ENCODE measurements around the gene C17orf100. TPM values are rescaled to one million over a fixed set of nuclear protein-coding genes. Genes with fewer than 3 reads are reported as not detected.
A peak's percentile ranks its signal among the peaks of the same experiment; 100 is the strongest.

C17orf100 gene
- total RNA-seq, 1 donor from 2014 or later: 2.0 TPM

DNA sequence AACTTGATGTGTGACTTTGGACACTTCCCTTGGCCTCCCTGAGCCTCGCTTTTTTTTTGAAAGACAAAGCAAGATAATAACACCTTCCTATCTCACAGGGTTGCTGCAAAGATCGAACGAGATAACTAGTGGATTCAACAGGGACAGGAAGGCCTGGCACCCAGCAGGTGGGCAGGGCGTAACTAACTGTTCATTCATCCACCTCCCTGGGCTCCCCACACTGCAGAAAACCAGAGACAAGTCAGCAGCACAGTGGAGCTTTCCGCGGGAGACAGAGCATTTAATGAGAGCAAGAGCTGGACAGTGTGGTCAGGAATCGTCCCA, 32.9 kb downstream of the C17orf100 start:
- peaks cover 36% of the 10 kb centered on the region for H3K27me3 Mint-ChIP-seq (ENCODE audit: low read depth)
- peak; percentile 17 for DNase-seq (ENCODE audit: low spot score)

DNA sequence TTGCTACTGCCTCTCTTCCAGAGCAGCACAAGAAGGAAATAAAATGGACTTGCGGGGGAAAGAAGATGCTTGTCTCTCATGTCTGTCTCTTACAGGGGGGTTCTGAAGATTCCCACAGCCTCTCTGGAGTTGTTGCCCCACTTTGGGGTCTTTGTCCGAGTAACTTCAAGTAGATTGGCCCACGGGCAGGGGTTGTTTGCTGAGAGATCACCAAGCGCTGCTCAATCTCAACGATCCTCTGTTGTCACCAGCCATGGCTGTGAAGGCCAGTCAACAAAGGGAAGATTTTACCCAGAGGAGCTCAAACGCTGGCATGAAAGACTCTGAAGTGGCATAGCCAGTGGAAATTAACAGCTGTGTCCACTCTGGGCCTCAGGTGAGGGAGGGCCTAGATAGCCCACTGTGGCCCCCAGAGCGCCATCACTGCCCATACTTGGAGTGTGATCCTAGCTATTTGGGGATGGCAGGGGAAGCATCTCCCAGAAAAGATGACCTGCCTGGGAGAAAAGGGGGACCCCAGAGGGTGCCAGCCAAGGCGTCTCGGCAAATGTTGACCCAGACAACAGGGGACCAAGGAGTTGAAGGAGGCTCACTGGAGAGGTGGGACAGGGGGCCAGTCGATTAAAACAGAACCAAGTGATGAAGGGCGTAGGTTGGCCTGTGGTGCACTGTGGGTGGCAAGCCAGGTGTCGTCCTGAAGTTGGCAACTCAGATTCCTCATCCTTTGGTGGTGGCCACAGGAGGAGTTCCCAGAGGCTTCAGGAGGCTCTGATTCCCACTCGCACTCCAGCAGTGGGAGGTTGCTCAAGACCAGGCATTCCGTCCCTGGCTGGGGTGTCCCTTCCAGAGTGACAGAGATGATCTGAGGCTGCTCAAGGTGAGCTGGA, 33.6 kb downstream of the C17orf100 start:
- H3K4me1 Mint-ChIP-seq (ENCODE audit: low read depth): no peaks in the 10 kb centered on the region
- H3K36me3 Mint-ChIP-seq (ENCODE audit: low read depth): no peaks in the 10 kb centered on the region
- peak; percentile 35 for DNase-seq (ENCODE audit: low spot score)
- no peak overlapping the region for H3K4me3 Mint-ChIP-seq (ENCODE audit: unreplicated experiment)
- no peaks in the 10 kb centered on the region for H3K9me3 Mint-ChIP-seq (ENCODE audit: low read depth)
- TF ChIP-seq, protein P1, sequence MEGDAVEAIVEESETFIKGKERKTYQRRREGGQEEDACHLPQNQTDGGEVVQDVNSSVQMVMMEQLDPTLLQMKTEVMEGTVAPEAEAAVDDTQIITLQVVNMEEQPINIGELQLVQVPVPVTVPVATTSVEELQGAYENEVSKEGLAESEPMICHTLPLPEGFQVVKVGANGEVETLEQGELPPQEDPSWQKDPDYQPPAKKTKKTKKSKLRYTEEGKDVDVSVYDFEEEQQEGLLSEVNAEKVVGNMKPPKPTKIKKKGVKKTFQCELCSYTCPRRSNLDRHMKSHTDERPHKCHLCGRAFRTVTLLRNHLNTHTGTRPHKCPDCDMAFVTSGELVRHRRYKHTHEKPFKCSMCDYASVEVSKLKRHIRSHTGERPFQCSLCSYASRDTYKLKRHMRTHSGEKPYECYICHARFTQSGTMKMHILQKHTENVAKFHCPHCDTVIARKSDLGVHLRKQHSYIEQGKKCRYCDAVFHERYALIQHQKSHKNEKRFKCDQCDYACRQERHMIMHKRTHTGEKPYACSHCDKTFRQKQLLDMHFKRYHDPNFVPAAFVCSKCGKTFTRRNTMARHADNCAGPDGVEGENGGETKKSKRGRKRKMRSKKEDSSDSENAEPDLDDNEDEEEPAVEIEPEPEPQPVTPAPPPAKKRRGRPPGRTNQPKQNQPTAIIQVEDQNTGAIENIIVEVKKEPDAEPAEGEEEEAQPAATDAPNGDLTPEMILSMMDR (IDR thresholded peaks at IDR 0.05): no peak
- H3K27ac Mint-ChIP-seq (ENCODE audit: unreplicated experiment): no peak overlapping the region
- H3K27me3 Mint-ChIP-seq (ENCODE audit: low read depth): peaks cover 37% of the 10 kb centered on the region

More for the DNA sequence above, 32.9 kb downstream of the C17orf100 start:
- H3K36me3 Mint-ChIP-seq (ENCODE audit: low read depth): no peaks in the 10 kb centered on the region
- TF ChIP-seq, protein P1 (IDR thresholded peaks at IDR 0.05): no peak
- no peak overlapping the region for H3K27ac Mint-ChIP-seq (ENCODE audit: unreplicated experiment)
- H3K9me3 Mint-ChIP-seq (ENCODE audit: low read depth): no peaks in the 10 kb centered on the region
- no peak overlapping the region for H3K4me3 Mint-ChIP-seq (ENCODE audit: unreplicated experiment)
- no peaks in the 10 kb centered on the region for H3K4me1 Mint-ChIP-seq (ENCODE audit: low read depth)

DNA sequence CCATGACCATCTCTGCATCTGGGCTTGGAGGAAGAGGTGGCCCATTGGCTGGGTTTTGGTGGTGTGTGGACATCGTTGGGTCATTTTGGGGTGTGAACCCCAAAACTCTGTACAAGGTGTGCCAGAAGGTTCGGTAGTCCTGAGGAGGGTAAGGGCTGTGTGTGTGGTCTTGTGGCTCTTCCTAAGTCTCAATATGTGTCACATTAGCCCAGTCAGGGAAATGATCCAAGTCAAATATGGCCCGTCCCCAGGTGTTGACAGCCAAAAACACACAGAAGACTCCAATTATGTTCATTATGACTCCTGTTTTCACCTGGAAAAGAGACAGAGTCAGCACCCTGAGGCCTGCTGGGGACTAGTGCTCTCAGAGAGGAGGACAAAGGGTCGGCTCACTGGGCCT, 34.5 kb downstream of the C17orf100 start:
- DNase-seq (ENCODE audit: low spot score): no peak
- Mint-ChIP-seq H3K36me3 (ENCODE audit: low read depth) (no peaks in the 10 kb centered on the region), H3K9me3 (ENCODE audit: low read depth) (no peaks in the 10 kb centered on the region), H3K27ac (ENCODE audit: unreplicated experiment) (no peak overlapping the region), H3K4me1 (ENCODE audit: low read depth) (no peaks in the 10 kb centered on the region), H3K27me3 (ENCODE audit: low read depth) (peaks cover 36% of the 10 kb centered on the region), H3K4me3 (ENCODE audit: unreplicated experiment) (no peak overlapping the region)
- TF ChIP-seq, protein P1 (IDR thresholded peaks at IDR 0.05): no peak

DNA sequence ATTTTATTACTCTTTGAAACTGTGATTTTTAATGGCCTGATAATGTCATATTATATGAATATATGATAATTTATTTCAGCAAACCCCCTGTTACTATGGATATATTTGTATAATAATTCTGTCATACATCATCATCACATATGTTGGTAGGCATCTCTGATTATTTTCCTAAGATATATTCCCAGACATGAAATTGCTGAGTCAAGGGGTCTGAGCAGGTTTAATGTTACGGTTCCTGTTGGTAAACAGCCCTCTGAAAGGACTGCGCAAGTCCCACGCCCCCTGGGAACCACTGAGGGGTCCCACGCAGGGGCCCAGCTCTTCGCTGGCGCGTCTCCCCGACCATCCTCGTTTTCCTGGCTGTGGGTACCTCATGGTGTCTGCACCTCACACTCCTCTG, 37.4 kb downstream of the C17orf100 start:
- Mint-ChIP-seq H3K36me3 (ENCODE audit: low read depth) (peaks cover under 1% of the 10 kb centered on the region), H3K27ac (ENCODE audit: unreplicated experiment) (no peak overlapping the region), H3K4me1 (ENCODE audit: low read depth) (no peaks in the 10 kb centered on the region), H3K9me3 (ENCODE audit: low read depth) (no peaks in the 10 kb centered on the region), H3K27me3 (ENCODE audit: low read depth) (peaks cover 42% of the 10 kb centered on the region), H3K4me3 (ENCODE audit: unreplicated experiment) (no peak overlapping the region)
- DNase-seq (ENCODE audit: low spot score): no peak
- TF ChIP-seq, protein P1 (IDR thresholded peaks at IDR 0.05): no peak

DNA sequence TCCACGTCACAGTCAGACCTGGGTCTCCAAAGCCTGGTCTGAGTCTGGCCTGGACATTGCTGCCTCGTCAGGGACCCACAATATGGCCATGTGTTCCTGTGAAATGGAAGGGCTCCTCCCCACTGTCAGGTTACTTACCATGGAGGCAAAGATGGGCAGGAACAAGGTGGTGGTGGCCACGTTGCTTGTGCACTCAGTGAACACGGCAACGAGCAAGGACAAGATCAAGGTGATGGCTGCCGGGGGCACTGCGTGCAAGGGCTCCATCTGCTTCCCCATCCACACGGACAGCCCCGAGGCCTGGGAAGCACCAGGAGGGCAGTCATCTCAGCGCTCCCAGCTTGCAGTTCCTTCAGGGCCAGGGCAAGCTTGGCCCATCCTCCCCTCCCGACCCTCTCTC, 39.1 kb downstream of the C17orf100 start:
- Mint-ChIP-seq H3K27me3 (ENCODE audit: low read depth) (peaks cover 38% of the 10 kb centered on the region), H3K4me1 (ENCODE audit: low read depth) (no peaks in the 10 kb centered on the region), H3K27ac (ENCODE audit: unreplicated experiment) (no peak overlapping the region), H3K36me3 (ENCODE audit: low read depth) (peaks cover 1% of the 10 kb centered on the region), H3K9me3 (ENCODE audit: low read depth) (no peaks in the 10 kb centered on the region), H3K4me3 (ENCODE audit: unreplicated experiment) (no peak overlapping the region)
- DNase-seq (ENCODE audit: low spot score): peak; percentile 69
- TF ChIP-seq, protein P1 (IDR thresholded peaks at IDR 0.05): no peak
